Measurements from ENCODE around the gene OTOS. TPM values are rescaled to one million over a fixed set of nuclear protein-coding genes. Genes with fewer than 3 reads are reported as not detected.
A peak's percentile ranks its signal among the peaks of the same experiment; 100 is the strongest.

OTOS gene
- 1.7 TPM in 1 of 2 replicates, not detected in the other for total RNA-seq (2014; rRNA removed; shearing (Covaris generic))

GRCh38 chr2:240140511-240140910, at the start of gene OTOS:
Gene OTOS (minus strand): TSS chr2:240140658. CDS start chr2:240140326, 332 bp downstream.
- DNase-seq (ENCODE audit: low read depth) = no peak

- DNase-seq (ENCODE audit: low read depth) = no peak
These were observed 49.2 kb upstream of the OTOS start for GRCh38 chr2:240189686-240190085.

- DNase-seq (ENCODE audit: low read depth) = no peak
These were observed 47.6 kb upstream of the OTOS start for GRCh38 chr2:240187989-240188590.

- no peak for DNase-seq (ENCODE audit: low read depth)
These were observed 45.8 kb upstream of the OTOS start for GRCh38 chr2:240186191-240186725.

GRCh38 chr2:240184656-240185055, 44.2 kb upstream of the OTOS start:
- DNase-seq (ENCODE audit: low read depth) = no peak

GRCh38 chr2:240183875-240184590, 43.6 kb upstream of the OTOS start:
- no peak for DNase-seq (ENCODE audit: low read depth)

- no peak for DNase-seq (ENCODE audit: low read depth)
These were observed 42.8 kb upstream of the OTOS start for GRCh38 chr2:240183006-240183874.

GRCh38 chr2:240182476-240182875, 42.0 kb upstream of the OTOS start:
- DNase-seq (ENCODE audit: low read depth) = no peak

- no peak for DNase-seq (ENCODE audit: low read depth)
These were observed 41.5 kb upstream of the OTOS start for GRCh38 chr2:240182001-240182400.

GRCh38 chr2:240179941-240180666, 39.6 kb upstream of the OTOS start:
- DNase-seq (ENCODE audit: low read depth) = no peak

GRCh38 chr2:240179186-240179815, 38.8 kb upstream of the OTOS start:
- DNase-seq (ENCODE audit: low read depth) = no peak

- no peak for DNase-seq (ENCODE audit: low read depth)
These were observed 38.1 kb upstream of the OTOS start for GRCh38 chr2:240178564-240178963.

- DNase-seq (ENCODE audit: low read depth) = no peak
These were observed 34.0 kb upstream of the OTOS start for GRCh38 chr2:240174496-240174895.

GRCh38 chr2:240172071-240172895, 31.8 kb upstream of the OTOS start:
- no peak for DNase-seq (ENCODE audit: low read depth)

GRCh38 chr2:240170883-240171282, 30.4 kb upstream of the OTOS start:
- DNase-seq (ENCODE audit: low read depth) = no peak

- DNase-seq (ENCODE audit: low read depth) = peak; percentile 15
These were observed 29.9 kb upstream of the OTOS start for GRCh38 chr2:240170354-240170735.

- DNase-seq (ENCODE audit: low read depth) = no peak
These were observed 29.3 kb upstream of the OTOS start for GRCh38 chr2:240169486-240170353.

GRCh38 chr2:240168546-240169361, 28.3 kb upstream of the OTOS start:
- no peak for DNase-seq (ENCODE audit: low read depth)

Data from RPMI7951 (cell line).